Measurements from ENCODE around the gene CCM2.
"Not testable (repeated sequence)": the region's sequence is repeated elsewhere in the genome, so short reads cannot be mapped to it uniquely, and the experiment has no call there.

Gene CCM2

DNA sequence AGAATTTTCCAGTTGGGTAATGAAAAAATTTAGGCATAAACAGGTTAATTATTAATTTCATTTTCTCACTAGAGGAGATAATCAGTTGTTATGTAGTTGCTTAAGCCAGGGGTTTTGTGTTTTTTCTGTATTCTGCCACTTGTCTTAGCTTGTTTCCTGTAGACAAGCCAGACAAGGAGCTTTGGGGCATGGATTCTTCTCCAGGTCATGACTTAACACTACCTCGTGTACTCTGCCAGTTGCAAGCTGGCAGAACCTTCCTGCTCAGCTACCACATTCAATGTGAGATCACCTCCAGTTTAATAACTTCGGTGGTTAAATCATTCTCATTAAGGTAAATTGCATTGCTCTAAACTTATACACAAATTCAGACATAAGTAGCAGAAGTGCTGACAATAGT lies 1.8 kb downstream of the CCM2 start:
- DNase-seq: no peak

DNA sequence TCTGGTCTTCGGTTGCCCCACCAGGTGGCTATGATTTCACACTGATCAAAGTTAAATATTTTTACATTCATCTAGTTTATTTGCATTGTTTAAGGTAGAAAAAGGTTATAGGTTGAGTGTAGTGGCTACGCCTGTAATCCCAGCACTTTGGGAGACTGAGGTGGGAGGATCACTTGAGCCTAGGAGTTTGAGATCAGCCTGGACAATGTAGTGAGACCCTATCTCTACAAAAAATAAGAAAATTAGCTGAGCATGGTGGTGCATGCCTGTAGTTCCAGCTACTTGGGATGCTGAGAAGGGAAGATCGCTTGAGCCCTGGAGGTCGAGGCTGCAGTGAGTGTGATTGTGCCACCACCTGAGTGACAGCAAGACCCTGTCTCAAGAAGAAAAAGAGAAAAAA lies 3.8 kb downstream of the CCM2 start:
- DNase-seq: no peak

DNA sequence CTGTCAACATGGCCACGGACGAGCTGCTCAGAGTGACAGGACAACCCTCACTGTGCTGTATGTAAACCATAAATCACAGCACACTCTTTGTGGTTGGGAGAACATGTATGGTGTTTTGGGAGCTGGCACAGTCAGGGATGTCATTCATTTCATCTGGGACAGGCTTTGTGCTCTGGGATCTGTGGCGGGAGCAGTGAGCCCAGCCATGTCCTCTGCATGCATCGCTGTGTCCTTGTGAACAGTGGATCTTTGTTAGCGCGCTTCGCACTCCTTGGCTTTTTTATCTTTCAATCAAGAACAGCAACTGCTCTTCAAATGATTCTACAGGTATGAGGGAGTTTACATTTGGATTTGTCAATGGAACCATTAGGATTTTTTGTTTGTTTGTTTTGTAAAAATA lies 7.1 kb downstream of the CCM2 start:
- peak in 7 of 14 donors; percentile 13 to 37 (median 21) for DNase-seq

DNA sequence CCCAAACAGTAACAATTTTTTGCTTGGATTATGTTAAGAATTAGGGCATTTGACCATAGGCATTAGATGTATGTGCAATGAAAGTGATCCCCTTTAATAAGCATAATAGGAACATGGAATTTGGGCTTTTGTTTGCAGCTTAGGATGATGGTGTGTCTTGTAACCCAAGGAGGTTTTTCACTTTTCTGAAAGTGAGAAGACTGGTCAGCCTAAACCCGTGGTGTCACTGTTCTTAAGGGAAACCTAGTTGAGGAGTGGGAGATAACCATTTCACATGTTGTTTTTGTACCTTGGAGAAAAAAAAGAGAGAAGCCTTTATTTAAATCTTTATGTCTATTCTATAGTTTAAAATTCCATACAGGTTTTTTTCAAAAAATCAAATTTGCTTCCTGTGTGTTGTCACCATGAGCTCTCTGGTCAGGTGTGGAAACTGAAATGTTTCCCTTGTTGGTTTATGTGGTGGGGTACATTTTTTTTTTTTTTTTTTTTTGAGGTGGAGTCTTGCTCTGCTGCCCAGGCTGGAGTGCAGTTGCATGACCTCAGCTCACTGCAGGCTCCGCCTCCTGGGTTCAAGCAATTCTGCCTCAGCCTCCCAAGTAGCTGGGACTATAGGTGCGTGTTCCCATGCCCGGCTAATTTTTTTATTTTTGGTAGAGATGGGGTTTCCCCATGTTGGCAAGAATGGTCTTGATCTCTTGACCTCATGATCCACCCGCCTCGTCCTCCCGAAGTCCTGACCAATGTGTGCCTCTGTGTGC lies 7.7 kb downstream of the CCM2 start:
- no peak for DNase-seq

DNA sequence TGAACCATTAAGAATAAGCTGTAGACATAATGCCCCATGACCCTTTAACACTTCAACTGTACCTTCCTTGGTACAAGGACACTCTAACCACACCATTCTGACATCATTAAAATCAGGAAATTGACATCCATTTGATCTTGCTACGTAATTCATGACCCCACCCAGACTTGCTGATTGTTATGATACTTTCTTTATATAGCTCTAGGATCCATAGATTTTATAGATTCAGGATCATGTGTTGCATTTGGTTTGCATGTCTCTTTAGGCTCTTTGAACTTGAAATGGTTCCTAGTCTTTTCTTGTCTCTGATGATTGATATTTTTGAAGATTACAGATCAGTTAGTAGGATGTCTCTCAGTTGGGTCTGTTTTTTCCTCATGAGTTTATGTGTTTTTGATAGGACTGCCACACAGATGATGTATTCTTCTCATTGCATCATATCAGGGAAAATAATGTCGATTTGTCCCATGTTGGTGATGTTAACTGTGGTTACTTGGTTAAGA lies 13.5 kb downstream of the CCM2 start:
- DNase-seq: no peak

DNA sequence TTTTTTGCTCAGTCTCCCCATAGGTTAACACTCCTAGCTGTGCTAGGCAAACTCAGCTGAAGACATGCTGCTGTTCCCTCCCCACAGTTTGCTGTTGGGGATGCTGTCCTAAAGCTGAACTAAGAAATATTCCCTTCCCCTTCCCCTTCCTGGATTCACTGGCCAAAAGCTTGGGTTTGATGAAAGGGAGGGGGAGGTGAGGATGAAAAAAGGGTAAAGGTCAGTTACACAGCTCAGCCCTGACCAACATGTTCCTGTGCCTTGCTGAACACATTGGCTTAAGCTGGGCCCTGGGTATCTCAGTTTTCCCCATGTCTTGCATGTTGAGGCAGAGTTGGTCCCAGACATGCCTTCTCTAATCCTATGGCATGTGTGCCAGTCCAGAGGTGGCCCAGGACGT lies 15.3 kb downstream of the CCM2 start:
- DNase-seq: no peak

DNA sequence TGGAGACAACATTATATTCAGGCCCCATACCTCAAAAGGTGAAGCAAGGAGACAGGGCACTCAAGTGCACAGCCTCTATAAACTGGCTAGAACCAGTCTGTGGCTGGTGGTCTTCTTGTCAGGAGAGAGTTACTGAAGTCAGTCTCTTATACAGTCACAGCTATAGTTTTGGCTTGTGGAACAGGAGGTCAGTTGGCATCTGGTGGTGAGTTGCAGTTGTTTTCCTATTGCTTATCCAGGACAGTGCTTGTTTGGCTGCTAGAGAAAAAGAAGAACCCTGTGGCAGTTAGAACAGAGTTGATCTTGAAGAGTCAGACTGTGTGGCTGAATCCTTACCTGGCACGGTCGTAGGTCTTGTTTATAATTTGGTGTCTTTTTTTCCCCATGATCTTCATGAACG lies 17.3 kb downstream of the CCM2 start:
- no peak for DNase-seq

DNA sequence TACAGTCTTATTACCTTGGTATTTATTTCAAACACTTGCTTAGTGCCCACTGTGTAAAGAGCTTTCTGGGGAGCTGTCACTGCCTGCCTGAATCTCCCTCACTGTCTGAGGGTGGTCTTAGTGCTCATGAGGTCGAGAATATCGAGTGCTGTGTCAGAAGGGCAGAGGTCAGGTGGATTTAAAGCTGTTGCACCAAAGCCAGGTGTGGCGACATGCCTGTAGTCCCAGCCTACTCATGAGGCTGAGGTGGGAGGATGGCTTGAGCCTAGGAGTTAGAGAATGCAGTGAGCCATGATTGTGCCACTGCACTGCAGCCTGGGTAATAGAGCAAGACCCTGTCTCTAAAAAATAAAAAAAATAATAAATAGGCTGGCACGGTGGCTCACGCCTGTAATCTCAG lies 20.9 kb downstream of the CCM2 start:
- DNase-seq: no peak

DNA sequence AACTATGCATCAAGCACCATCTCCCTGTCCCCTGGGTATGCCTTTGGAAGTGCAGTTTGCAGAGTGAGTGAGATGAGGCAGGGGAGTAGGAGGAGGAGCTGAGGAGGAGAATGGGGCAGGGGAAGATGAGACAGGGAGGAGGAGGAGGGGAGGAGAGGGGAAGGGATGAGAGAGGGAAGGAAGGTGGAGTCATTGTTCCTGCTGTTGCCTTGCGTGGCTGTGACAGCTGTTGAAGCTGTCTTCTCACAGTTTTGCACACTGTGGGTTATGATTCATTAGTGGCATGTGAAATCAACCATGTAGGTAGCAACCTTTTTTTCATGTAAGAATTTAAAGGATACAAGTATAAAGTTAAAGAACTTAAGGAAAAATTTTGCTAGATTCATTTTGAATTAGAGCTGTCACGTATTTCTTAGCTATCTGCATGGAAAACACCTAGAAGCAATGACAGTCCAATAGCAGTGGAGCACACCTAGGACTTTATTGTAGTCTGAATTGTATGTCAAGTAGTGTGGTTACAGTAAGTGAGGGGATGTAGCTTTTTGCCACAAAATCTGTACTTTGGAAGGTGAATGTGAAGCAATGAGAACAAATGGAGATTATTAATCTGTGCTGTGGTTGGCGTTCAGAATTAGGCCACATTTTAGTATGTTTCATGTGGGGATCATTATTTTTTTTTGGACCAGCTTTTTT lies 21.7 kb downstream of the CCM2 start:
- no peak for DNase-seq

DNA sequence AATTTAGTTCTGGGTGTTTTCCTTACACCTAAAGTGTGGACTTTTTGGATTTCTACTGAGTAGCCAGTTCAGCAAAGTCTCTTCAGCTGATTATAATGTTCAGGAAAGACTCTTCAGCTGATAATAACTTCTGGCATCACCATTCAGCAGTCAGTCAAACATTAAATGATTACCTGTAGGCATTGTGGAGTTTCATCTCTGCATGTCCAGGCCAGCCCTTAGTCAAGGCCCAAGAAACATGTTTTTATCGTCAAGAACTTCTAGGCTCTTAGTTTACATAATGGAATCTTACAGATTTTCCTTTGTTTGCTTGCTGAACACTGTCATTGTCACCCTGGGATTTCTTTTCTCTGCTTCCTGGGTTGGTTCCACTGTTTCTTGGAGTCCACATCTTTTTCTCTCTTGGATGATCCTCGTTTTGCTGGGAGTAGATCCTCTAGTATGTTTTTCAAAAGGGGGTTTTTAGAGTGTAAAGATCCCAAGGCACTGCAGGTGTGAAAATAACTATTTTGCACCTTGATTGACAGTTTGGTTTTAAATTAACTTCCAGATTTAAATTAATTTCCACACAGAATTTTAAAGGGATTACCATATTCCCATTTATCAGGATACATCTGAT lies 24.2 kb downstream of the CCM2 start:
- no peak for DNase-seq

DNA sequence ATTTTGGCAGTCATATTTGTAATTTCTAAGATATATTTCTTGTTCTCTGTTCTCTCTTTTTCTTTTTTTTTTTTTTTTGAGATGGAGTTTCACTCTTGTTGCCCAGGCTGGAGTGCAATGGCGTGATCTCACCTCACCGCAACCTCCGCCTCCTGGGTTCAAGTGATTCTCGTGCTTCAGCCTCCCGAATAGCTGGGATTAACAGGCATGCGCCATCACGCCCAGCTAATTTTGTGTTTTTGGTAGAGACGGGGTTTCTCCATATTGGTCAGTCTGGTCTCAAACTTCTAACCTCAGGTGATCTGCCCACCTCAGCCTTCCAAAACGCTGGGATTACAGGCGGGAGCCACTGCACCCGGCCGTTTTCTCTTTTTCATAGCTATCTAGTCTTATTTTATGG lies 25.5 kb downstream of the CCM2 start:
- not testable (repeated sequence) for DNase-seq

DNA sequence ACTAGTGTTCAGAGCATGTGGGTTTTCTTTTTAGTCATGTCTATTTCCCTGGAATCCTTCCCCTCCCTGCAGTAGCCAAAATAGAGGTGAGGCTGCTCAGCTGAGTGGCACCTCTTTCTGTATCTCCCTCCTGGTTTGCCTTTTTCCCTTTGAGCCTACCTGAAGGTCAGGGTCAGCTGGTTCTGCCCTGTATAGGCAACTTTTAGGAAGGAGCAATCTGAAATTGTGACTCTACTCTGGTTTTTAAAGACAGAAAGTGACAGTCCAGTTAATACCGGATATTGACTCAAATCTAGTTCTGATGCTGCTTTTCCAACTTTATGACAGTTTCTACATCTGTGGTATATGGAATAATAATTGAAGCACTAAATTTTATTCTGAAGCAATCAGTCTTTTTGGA lies 26.0 kb downstream of the CCM2 start:
- DNase-seq: no peak

DNA sequence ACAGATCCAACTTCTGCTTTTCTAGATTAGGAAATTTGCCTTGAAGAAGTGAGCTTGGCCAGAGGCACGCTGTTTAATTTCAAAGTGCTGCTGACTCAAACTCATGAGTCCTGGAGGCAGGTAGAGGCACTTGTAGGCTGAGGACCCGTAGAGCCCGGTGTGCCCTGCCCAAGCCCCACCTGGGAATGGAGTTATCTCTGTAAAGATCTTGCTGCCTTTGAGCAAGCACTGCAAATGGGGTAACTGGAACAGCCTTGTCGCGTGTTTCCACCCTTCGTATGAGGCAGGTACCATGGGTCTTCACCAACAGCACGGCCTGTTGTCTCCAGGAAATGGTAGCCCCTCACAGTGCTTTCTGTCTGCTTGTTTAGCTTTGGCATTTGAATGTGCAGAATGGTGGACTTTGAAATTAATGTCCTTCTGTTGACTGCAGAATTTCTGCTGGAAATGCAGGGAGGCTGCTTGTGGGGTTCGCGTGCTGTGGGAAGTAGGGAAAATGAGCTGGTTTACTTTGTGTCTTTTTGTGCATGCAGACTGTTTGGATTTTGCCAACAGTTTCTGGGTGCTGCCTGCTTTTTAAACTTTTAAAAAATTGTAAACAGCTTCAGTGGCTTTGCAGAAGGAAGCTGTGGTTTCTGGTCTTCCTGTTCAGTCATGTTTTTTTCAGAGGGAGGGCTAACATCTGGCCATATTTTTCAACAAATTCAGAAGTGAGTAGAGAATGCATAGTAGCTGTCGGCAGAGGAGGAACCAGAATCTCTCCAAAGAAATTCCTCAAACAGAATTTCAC lies 27.2 kb downstream of the CCM2 start:
- DNase-seq: no peak

DNA sequence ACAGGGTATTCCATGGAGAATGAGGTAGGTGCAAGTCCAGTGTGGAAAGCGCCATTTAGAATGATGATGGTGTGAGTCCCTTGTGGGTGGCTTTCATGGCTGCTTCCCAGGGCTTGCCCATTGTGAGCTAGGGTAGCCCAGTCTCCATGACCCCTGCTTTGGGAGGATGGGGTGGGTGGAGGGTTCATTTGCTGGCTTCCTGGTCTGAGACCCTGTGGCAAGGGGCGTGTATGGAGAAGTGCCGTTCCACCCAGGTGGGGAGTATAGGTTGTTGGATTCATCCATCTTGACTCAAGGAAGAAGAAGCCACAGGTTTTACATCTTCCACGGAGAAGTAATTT lies 27.7 kb downstream of the CCM2 start:
- DNase-seq: no peak

DNA sequence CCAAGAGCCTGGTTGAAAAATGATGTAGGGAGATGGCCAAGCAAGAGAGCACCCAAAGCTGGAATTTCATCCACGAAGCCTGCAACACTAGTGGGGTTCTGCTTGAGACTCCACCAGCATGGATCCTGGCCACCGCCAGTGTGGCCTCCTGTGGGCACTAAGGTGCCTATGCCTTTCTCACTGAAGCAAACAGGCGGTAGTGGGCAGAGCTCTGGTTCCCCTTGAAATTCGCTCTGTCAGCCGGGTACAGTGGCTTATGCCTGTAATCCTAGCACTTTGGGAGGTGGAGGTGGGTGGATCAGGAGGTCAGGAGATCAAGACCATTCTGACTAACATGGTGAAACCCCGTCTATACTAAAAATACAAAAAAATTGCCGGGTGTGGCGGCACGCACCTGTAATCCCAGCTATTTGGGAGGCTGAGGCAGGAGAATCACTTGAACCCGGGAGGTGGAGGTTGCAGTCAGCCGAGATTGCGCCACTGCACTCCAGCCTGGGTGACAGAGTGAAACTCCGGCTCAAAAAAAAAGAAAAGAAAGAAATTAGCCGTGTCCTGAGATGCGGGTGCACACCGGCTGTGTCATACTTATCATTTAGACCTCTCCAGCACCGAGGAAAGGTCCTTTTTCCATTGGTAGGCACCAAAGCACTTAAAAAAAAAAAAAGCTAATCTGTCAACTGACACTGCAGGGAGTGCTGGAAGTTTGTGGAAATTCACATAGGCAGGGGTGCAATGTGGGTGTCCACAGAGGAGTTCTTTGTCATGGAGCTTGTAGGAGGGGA lies 28.3 kb downstream of the CCM2 start:
- no peak for DNase-seq

DNA sequence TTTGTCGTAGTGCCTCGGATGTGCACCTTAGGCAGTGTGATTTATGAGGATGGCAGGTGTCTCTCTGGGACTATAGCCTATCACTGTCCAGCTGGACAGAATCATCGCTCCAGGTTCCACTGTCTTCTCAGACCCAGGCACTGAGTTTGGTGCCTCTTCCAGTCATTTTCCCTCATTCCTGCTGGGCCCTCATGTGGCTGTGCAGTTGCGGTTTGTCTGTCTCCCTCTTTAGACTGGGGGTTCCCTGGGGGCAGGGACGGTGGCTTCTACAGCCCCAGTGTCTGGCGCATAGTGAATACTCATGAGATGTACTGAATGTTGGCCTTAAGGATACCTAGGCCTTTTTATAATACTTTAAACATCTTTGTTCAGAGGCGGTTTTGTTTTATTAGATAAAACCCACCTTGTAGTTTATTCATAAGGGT lies 28.9 kb downstream of the CCM2 start:
- DNase-seq: no peak

DNA sequence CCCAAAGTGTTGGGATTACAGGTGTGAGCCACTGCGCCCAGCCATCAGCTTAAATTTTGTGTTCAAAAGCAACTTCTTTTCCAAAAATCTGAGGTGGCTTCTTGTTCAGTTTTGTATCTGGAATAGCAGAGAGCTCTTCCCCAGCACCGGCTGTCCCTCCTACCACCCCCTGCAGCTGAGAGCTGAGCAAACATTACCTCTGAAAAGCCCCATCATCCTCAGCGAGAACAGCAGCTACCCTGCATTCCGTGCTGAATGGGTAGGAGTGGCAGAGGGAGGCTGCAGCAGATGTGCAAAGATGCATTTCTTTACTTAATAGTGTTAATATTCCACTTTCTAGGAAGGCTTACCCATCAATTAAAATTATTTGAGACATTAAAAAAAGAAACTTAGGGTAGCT lies 31.8 kb downstream of the CCM2 start:
- DNase-seq: peak in 1 of 14 donors; percentile 15

DNA sequence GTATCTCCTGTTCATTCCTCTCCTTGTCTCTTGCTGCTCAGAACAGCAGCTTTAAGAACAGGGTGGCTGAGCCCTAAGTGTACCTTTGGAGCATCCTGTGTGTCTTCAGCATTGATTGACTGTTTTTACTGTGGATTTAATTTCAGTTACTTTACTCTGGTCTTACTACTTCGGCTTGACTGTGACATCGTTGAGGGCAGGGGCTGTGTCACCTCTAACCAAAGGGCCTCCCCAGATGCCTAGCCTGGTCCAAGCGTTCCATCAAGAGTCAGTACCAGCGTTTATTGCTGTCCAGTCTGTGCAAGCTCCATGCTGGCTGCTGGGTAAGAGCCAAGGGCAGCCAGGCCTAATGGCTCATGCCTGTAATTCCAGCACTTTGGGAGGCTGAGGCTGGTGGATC lies 32.4 kb downstream of the CCM2 start:
- DNase-seq: peak in 1 of 14 donors; percentile 25

DNA sequence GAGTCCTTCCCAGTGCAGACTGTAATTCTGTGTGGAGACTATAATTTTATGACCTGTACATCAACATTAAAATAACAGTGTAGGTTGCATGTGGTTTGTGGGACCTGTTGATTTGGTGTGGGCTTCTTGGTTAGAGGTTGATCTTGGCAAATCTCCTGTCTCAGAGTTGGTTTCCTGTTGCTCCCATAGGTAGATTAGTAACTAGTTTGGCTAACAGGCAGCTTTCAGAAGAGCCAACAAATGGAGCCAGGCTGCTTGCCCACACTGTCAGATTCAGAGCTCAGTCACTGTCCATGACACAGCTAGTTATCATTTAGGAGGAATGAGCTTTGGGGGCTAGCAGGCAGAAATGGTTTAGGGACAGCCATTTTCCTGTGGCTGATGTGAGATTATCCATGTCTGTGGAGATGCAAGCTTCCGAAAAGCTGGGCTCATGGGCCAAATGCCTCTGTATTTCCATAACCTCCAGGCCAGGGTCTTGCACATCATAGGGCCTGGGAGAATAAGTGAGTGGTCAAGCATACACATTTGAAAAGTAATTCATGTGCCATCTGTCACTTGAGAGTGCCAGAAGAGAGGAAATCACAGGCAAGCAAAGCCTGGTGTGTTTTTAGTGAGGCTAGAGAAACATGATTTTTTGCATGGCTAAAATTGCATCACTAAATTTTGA lies 33.4 kb downstream of the CCM2 start:
- DNase-seq: peak in 1 of 14 donors; percentile 87

DNA sequence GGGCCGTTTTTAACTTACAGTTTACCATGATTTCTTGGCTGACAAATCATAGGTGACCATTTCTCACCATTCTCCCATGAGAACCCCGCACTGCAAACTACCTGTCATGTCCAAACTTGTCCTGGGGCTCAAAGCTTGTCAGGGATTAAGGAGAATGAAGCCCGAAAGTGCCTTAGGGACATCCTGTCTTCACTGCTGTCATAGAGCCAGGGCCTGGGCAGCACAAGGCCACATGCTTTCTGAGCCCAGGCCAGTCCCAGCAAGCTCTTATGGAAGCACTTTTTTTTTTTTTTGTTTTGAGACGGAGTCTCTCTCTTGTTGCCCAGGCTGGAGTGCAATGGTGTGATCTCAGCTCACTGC lies 33.9 kb downstream of the CCM2 start:
- peak in 3 of 14 donors; percentile 10 to 87 (median 11) for DNase-seq

DNA sequence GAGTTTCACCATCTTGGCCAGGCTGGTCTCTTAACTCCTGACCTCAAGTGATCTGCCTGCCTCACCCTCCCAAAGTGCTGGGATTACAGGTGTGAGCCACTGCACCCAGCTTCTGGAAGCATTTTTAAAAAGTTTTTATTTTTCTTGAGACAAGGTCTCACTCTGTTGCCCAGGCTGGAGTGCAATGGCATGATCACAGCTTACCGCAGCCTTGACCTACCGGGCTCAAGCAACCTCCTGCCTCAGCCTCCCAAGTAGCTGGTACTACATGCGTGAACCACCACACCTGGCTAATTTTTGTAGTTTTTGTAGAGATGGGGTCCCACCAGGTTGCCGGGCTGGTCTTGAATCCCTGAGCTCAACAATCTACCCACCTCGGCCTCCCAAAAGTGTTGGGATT lies 34.7 kb downstream of the CCM2 start:
- DNase-seq: not testable (repeated sequence)

DNA sequence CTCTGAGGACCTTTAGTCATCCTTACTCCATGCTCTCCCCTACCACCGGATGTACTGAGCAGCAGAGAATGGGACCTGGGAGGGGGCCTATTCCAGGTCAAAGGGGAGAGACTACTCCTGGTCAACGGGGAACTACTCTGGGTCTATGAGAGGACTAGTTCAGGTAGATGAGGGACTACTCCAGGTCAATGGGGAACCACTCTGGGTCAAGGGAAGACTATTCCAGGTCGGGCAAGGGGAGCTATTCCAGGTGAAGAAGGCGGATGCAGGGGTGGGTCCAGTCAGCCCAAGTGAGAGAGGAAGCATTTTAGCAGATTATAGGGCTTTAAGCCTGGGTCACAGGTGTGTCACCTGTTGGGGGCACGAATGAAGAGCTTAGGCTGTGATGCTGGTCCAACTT lies 35.4 kb downstream of the CCM2 start:
- no peak for DNase-seq

All from C1 segment of cervical spinal cord (tissue), 14 donors.